ENCODE results near the gene CIZ1. TPM values are rescaled to one million over a fixed set of nuclear protein-coding genes. Genes with fewer than 3 reads are reported as not detected.

CIZ1 gene
- total and polyA plus RNA-seq, 2 donors: 23.6 to 95.8 TPM

DNA sequence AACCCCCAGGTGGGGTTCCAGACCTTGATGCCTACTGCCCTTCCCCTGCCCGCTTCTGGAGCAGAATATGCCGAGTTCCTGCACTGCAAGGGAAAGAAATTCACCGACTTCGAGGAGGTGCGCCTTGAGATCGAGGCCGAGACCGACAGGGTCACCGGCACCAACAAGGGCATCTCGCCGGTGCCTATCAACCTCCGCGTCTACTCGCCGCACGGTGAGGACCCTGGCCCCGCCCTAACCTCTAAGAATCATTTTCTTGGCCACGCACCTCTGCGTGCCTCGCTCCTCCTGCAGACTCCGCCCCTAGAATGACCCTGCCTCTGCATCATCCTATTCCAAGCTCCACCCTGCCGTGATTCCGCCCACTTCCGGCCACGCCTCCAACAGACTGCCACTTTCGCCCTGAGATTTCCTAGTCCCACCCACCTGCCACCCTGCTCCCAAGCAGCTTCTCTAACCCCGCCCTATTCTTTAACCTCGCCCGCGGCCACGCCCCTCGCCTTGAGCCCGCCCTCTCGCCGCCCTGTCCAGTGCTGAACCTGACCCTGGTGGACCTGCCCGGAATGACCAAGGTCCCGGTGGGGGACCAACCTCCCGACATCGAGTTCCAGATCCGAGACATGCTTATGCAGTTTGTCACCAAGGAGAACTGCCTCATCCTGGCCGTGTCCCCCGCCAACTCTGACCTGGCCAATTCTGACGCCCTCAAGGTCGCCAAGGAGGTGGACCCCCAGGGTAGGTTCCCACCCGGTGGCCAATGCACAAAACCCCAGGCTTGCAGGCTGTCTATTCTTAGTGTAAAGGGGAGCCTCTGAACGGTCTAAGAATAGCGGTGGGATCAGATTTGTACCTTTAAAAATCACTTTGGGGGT lies 27.4 kb upstream of the CIZ1 start:
- WGBS: 27% methylated on average over 47 of the region's 47 CpGs
- no peak overlapping the region for H3K4me3 ChIP-seq (ENCODE audit: low read depth, low read length)
- H3K4me1 ChIP-seq (ENCODE audit: insufficient read depth): no peaks in the 10 kb centered on the region
- H3K27ac ChIP-seq (ENCODE audit: low read depth): no peak overlapping the region
- DNase-seq (ENCODE audit: extremely low spot score): peak; percentile 88
- no peaks in the 10 kb centered on the region for H3K36me3 ChIP-seq (ENCODE audit: insufficient read depth)

GRCh38 chr9:128218172-128218517 lies 26.8 kb upstream of the CIZ1 start:
- WGBS: 70% methylated on average over 11 of the region's 11 CpGs
- DNase-seq (ENCODE audit: extremely low spot score): no peak
- no peaks in the 10 kb centered on the region for H3K36me3 ChIP-seq (ENCODE audit: insufficient read depth)
- no peaks in the 10 kb centered on the region for H3K4me1 ChIP-seq (ENCODE audit: insufficient read depth)
- no peak overlapping the region for H3K27ac ChIP-seq (ENCODE audit: low read depth)
- H3K4me3 ChIP-seq (ENCODE audit: low read depth, low read length): no peak overlapping the region

- no peak overlapping the region for H3K4me3 ChIP-seq (ENCODE audit: low read depth, low read length)
- H3K4me1 ChIP-seq (ENCODE audit: insufficient read depth): no peaks in the 10 kb centered on the region
- H3K36me3 ChIP-seq (ENCODE audit: insufficient read depth): no peaks in the 10 kb centered on the region
- 81% methylated on average over 16 of the region's 16 CpGs for WGBS
- no peak overlapping the region for H3K27ac ChIP-seq (ENCODE audit: low read depth)
- no peak for DNase-seq (ENCODE audit: extremely low spot score)
These were observed 25.6 kb upstream of the CIZ1 start for GRCh38 chr9:128216781-128217553.

- no peaks in the 10 kb centered on the region for H3K36me3 ChIP-seq (ENCODE audit: insufficient read depth)
- H3K4me1 ChIP-seq (ENCODE audit: insufficient read depth): no peaks in the 10 kb centered on the region
- WGBS: 39% methylated on average over 10 of the region's 10 CpGs
- H3K27ac ChIP-seq (ENCODE audit: low read depth): peak overlapping the region; percentile 11
- DNase-seq (ENCODE audit: extremely low spot score): peak; percentile 69
- H3K4me3 ChIP-seq (ENCODE audit: low read depth, low read length): no peak overlapping the region
These were observed 24.4 kb upstream of the CIZ1 start for GRCh38 chr9:128215491-128216409.

- no peak for DNase-seq (ENCODE audit: extremely low spot score)
- peak overlapping the region; percentile 39 for H3K27ac ChIP-seq (ENCODE audit: low read depth)
- no peaks in the 10 kb centered on the region for H3K4me1 ChIP-seq (ENCODE audit: insufficient read depth)
- no peak overlapping the region for H3K4me3 ChIP-seq (ENCODE audit: low read depth, low read length)
- no peaks in the 10 kb centered on the region for H3K36me3 ChIP-seq (ENCODE audit: insufficient read depth)
- WGBS: 65% methylated on average over 21 of the region's 21 CpGs
These were observed 23.5 kb upstream of the CIZ1 start for GRCh38 chr9:128214571-128215490.

DNA sequence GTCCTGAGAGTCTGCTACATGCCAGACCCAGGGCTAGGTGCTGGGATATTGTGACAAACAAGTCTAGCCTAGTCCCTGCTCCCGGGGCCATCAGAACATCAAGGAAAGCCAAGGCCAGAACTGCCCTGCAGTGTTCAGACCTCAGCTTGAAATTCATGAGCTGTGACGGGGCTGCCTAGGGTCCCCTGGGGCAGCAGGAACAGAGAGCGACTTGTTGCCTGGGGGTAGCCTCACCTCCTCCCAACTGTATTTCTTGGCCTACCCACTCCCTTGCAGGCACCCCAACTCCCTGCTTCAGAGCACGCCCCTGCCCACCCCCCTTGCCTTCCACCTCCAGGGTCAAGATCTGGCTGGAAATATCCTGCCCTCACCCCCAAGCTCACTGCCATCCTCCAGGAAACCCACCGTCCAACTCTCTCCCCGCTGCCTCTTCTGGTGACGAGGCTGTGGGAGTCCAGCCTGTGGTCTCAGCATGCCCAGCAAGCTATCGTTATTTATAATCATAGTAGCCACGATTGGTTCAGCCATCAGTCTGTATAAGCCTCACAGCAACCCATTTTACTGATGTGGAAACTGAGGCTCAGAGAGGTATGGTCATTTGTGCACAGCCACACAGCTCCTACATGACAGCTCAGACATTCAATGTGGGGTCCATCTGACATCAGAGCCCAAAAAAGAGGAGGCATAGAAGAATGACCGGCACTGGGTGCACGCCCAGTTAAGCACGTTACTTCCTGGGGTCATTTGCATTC lies 22.6 kb upstream of the CIZ1 start:
- H3K4me1 ChIP-seq (ENCODE audit: insufficient read depth): no peaks in the 10 kb centered on the region
- WGBS: 90% methylated on average over 12 of the region's 12 CpGs
- no peak overlapping the region for H3K27ac ChIP-seq (ENCODE audit: low read depth)
- no peak for DNase-seq (ENCODE audit: extremely low spot score)
- no peaks in the 10 kb centered on the region for H3K36me3 ChIP-seq (ENCODE audit: insufficient read depth)
- H3K4me3 ChIP-seq (ENCODE audit: low read depth, low read length): no peak overlapping the region

DNA sequence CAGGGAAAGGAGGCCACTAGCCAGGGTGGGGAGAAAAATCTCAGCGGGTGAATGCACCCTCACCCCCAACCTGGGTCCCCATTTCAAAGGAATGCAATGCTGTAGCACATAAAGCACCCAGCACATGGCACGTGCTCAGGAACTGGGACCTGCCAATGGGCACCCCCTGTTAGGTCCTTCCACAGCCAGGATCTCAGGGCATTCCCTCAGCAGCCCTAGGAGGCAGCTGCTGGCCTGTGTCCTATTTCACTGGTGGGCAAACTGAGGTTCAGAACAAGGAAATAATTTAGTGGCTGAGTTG lies 20.6 kb upstream of the CIZ1 start:
- WGBS: 82% methylated on average over 2 of the region's 2 CpGs
- H3K36me3 ChIP-seq (ENCODE audit: insufficient read depth): no peaks in the 10 kb centered on the region
- H3K4me3 ChIP-seq (ENCODE audit: low read depth, low read length): no peak overlapping the region
- H3K27ac ChIP-seq (ENCODE audit: low read depth): no peak overlapping the region
- H3K4me1 ChIP-seq (ENCODE audit: insufficient read depth): no peaks in the 10 kb centered on the region
- DNase-seq (ENCODE audit: extremely low spot score): no peak

DNA sequence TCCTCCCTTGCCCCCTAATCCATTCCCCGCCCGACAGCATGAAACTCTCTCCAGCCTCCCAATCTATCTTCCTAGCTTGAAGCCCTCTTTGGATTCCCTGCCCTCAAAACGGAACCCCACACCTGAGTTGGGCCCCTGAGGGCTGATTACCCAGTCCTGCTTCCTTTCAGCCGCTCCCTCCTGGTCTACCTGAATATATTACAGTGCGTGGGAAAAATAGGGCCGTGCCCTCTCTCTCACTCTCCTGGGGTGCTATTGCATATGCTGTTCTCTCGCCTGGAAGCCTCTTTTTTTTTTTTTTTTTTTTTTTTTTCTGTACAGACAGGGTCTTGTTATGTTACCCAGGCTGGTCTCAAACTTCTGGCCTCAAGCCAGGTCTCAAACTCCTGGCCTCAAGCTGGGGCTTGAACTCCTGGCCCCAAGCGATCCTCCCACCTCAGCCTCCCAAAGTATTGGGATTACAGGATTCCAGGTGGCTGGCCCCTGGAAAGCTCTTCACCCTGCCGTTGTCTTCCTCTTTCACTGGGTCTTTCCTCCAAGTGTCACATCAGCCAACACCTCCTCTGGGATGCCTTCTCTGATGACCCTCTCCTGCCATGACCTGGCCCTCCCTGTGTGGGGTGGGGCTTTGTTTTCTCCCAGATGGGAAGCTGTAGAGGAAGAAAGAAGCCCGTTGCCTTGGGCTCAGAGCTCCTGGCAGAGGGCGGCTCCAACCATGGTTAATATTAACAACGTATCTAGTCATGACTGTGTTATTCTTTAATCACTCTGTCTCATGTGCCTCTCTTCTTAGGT lies 20.0 kb upstream of the CIZ1 start:
- H3K4me3 ChIP-seq (ENCODE audit: low read depth, low read length): no peak overlapping the region
- H3K4me1 ChIP-seq (ENCODE audit: insufficient read depth): no peaks in the 10 kb centered on the region
- H3K27ac ChIP-seq (ENCODE audit: low read depth): no peak overlapping the region
- 70% methylated on average over 12 of the region's 12 CpGs for WGBS
- H3K36me3 ChIP-seq (ENCODE audit: insufficient read depth): no peaks in the 10 kb centered on the region
- no peak for DNase-seq (ENCODE audit: extremely low spot score)

DNA sequence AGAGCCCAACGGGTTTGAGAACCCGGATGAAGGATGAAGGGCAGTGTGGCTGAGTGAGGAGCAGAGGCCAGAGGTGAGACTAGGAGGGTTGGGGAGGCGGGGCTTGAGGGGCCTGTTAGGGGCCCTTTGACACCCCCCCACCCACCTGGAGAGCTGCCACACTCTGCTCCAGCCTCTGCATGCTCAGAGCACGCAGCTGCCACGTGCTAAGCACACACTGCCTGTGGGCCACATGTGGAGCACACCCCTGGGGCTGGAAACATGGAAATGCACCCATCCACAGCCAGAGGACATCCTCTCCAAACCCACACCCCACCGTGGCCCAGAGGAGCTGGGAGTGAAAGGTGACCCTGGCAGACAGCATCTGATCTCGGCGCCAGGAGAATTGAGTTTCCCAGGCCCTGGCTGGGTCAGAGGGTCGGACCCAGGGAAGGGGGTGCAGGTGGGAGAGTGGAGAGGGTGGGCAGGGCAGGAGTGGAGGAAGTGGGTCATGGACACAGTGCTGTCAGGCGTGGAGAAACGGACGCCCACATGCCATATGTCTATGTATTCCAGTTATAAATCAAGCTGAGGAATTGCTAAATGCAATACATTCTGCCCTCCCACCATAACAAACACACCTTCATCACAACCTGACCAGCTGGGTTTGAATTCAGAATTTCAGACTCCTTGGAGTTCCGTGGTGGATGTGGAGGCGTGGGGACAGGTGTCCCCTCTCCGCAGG lies 17.7 kb upstream of the CIZ1 start:
- no peaks in the 10 kb centered on the region for H3K4me1 ChIP-seq (ENCODE audit: insufficient read depth)
- H3K36me3 ChIP-seq (ENCODE audit: insufficient read depth): no peaks in the 10 kb centered on the region
- no peak overlapping the region for H3K4me3 ChIP-seq (ENCODE audit: low read depth, low read length)
- 79% methylated on average over 15 of the region's 15 CpGs for WGBS
- DNase-seq (ENCODE audit: extremely low spot score): no peak
- H3K27ac ChIP-seq (ENCODE audit: low read depth): no peak overlapping the region

DNA sequence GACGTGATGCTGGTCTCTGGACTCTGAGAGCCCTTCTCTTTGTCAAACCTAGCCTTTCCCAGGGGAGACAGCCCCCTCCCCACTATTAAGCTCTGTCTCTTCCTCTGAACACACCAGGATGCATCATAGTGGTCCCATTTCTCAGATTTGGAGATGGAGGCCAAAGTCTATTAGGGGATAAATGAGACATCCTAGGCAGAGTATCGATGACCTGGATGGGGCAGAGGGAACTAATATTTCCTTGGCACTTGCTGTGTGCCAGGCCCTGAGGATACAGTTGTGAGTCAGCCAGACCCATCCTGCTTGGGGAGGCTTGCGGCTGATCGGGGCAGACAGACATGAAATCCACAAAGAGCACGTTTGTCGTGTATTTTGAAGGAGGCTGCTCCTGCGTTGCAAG lies 17.0 kb upstream of the CIZ1 start:
- no peak overlapping the region for H3K27ac ChIP-seq (ENCODE audit: low read depth)
- H3K4me3 ChIP-seq (ENCODE audit: low read depth, low read length): no peak overlapping the region
- no peaks in the 10 kb centered on the region for H3K4me1 ChIP-seq (ENCODE audit: insufficient read depth)
- H3K36me3 ChIP-seq (ENCODE audit: insufficient read depth): no peaks in the 10 kb centered on the region
- DNase-seq (ENCODE audit: extremely low spot score): no peak
- WGBS: 89% methylated on average over 7 of the region's 7 CpGs
